ENCODE results near the gene ATOH8.

ATOH8 gene

GRCh38 chr2:85783796-85784195 lies 30.0 kb downstream of the ATOH8 start:
- no peak for TF ChIP-seq CTCF (IDR thresholded peaks at IDR 0.05; ENCODE audit: insufficient read depth, low read length, missing control alignments)
- H3K4me3 ChIP-seq (ENCODE audit: low read depth, low read length): no peak overlapping the region
- ChIA-PET CTCF (interaction anchor here (0.9 to 3.1 kb wide), 3 partner anchors 31 to 55 kb away, joined by 3 to 14 read pairs (median 4); partner anchors contain the start of gene ATOH8), POLR2A (interaction anchor here (3.8 kb wide), 1 partner anchor 12 kb away, joined by 22 read pairs; no protein-coding TSS in a partner anchor)
- DNase-seq (ENCODE audit: low read depth, low spot score): no peak

GRCh38 chr2:85784474-85784986 lies 30.7 kb downstream of the ATOH8 start:
- CTCF ChIA-PET: interaction anchor here (0.9 to 3.1 kb wide), 6 partner anchors 10 to 59 kb away, joined by 3 to 14 read pairs (median 6); partner anchors contain the start of gene ATOH8

GRCh38 chr2:85785027-85785822 lies 31.4 kb downstream of the ATOH8 start:
- no peak for TF ChIP-seq CTCF (IDR thresholded peaks at IDR 0.05; ENCODE audit: insufficient read depth, low read length, missing control alignments)
- peak; percentile 59 for DNase-seq (ENCODE audit: low read depth, low spot score)
- ChIA-PET POLR2A (interaction anchor here (1.2 to 3.8 kb wide), 4 partner anchors 11 to 43 kb away, joined by 4 to 22 read pairs (median 4); no protein-coding TSS in a partner anchor), CTCF (interaction anchor here (1.0 to 3.1 kb wide), 13 partner anchors 10 to 294 kb away, joined by 3 to 14 read pairs (median 5); partner anchors contain the start of gene ATOH8)
- peak overlapping the region; percentile 8; the same call in 1 of the 2 replicates for H3K4me3 ChIP-seq (ENCODE audit: low read depth, low read length)

More at GRCh38 chr2:85784474-85784986, 30.7 kb downstream of the ATOH8 start:
- no peak for TF ChIP-seq CTCF (IDR thresholded peaks at IDR 0.05; ENCODE audit: insufficient read depth, low read length, missing control alignments)
- POLR2A ChIA-PET: interaction anchor here (1.2 to 3.8 kb wide), 3 partner anchors 10 to 42 kb away, joined by 4 to 22 read pairs (median 4); no protein-coding TSS in a partner anchor
- no peak overlapping the region for H3K4me3 ChIP-seq (ENCODE audit: low read depth, low read length)
- no peak for DNase-seq (ENCODE audit: low read depth, low spot score)

GRCh38 chr2:85785871-85786270 lies 32.1 kb downstream of the ATOH8 start:
- ChIA-PET CTCF (interaction anchor here (0.8 to 3.1 kb wide), 15 partner anchors 11 to 293 kb away, joined by 3 to 14 read pairs (median 4); partner anchors contain the start of gene ATOH8), POLR2A (interaction anchor here (1.2 to 3.8 kb wide), 3 partner anchors 14 to 44 kb away, joined by 4 to 22 read pairs (median 5); no protein-coding TSS in a partner anchor)
- DNase-seq (ENCODE audit: low read depth, low spot score): no peak
- H3K4me3 ChIP-seq (ENCODE audit: low read depth, low read length): no peak overlapping the region
- TF ChIP-seq CTCF (IDR thresholded peaks at IDR 0.05; ENCODE audit: insufficient read depth, low read length, missing control alignments): no peak

GRCh38 chr2:85786444-85786843 lies 32.7 kb downstream of the ATOH8 start:
- POLR2A ChIA-PET: interaction anchor here (3.8 kb wide), 1 partner anchor 15 kb away, joined by 22 read pairs; no protein-coding TSS in a partner anchor
- CTCF ChIA-PET: interaction anchor here (0.8 to 3.1 kb wide), 12 partner anchors 10 to 149 kb away, joined by 3 to 14 read pairs (median 4); partner anchors contain the start of gene ATOH8
- no peak for DNase-seq (ENCODE audit: low read depth, low spot score)

More at GRCh38 chr2:85786444-85786843, 32.7 kb downstream of the ATOH8 start:
- no peak for TF ChIP-seq CTCF (IDR thresholded peaks at IDR 0.05; ENCODE audit: insufficient read depth, low read length, missing control alignments)
- H3K4me3 ChIP-seq (ENCODE audit: low read depth, low read length): no peak overlapping the region

Measured in AG04449 (cell line).